SJCRH30 (cell line): ENCODE measurements around the gene PRCD. TPM values are rescaled to one million over a fixed set of nuclear protein-coding genes. Genes with fewer than 3 reads are reported as not detected.
"Not testable (repeated sequence)": the region's sequence is repeated elsewhere in the genome, so short reads cannot be mapped to it uniquely, and the experiment has no call there.

Experiments used
- DNase-seq, 2 experiments: peaks; one replicate each; pipeline ENCODE4 v3.0.0-alpha.2; 2015 to 2020
- H3K27ac ChIP-seq: fragments of 250-450 bp; sonication (Bioruptor Pico); 2 replicates; pipeline ENCODE4 v1.5.1; 2020; ENCODE audit warnings: mild to moderate bottlenecking, moderate library complexity
- H3K27me3 ChIP-seq: fragments of 250-450 bp; sonication (Bioruptor Pico); 2 replicates; pipeline ENCODE4 v1.5.1; 2020; ENCODE audit warnings: mild to moderate bottlenecking, moderate library complexity
- H3K36me3 ChIP-seq: fragments of 250-450 bp; sonication (Bioruptor Pico); 2 replicates; pipeline ENCODE4 v1.5.1; 2020; ENCODE audit warnings: mild to moderate bottlenecking, moderate library complexity
- H3K4me1 ChIP-seq: fragments of 250-450 bp; sonication (Bioruptor Pico); 2 replicates; pipeline ENCODE4 v1.5.1; 2020; ENCODE audit warnings: mild to moderate bottlenecking, moderate library complexity
- H3K4me3 ChIP-seq: fragments of 250-450 bp; sonication (Bioruptor Pico); 2 replicates; pipeline ENCODE4 v1.5.1; 2020; ENCODE audit warnings: mild to moderate bottlenecking, moderate library complexity
- H3K9me3 ChIP-seq: fragments of 250-450 bp; sonication (Bioruptor Pico); replicated peaks from 2 replicates; pipeline ENCODE4 v1.5.1; 2020; ENCODE audit warnings: mild to moderate bottlenecking, moderate library complexity
- total RNA-seq: library from RNA; depleted of rRNA; stranded (reverse); fragments of >200 nt; shearing (Covaris generic); gene quantifications from 2 replicates; pipeline ENCODE4 v1.2.3, GENCODE V29; 2014

The PRCD gene
- total RNA-seq, 1 experiment from 2014 or later, result 2.1 TPM

DNA sequence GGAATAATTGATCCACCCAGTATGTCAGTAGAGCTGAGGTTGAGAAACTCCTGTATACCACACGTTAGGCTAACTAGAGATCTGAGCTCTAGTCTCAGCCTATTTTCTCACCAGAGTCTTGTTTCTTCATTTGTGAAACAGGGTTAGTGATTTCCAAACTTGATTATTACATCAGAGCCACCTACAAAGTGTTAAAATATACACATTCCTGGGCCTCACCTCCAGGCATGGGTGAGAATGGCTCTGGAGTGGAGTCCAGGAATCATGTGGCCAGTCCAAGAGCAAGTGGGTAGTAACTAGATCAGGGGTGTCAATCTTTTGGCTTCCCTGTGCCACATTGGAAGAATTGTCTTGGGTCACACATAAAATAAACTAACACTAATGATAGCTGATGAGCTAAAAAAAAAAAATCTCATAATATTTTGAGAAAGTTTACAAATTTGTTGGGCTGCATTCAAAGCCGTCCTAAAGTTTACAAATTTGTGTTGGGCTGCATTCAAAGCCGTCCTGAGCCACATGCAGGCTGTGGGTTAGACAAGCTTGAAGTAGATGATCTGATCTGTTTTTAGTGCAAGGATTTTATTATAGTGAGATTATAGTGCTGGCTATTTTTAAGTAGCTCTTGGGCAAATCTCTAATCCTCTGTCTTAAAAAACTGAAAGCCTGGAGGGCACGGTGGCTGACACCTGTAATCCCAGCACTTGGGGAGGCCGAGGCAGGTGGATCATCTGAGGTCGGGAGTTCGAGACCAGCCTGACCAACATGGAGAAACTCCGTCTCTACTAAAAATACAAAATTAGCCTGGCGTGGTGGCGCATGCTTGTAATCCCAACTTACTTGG is 20.4 kb downstream of the PRCD start:
- no peaks in the 10 kb centered on the region for H3K9me3 ChIP-seq
- peaks cover 59% of the 10 kb centered on the region for H3K36me3 ChIP-seq
- no peaks in the 10 kb centered on the region for H3K27me3 ChIP-seq
- H3K27ac ChIP-seq, result no peak overlapping the region
- H3K4me1 ChIP-seq, result peaks cover 16% of the 10 kb centered on the region
- no peak overlapping the region for H3K4me3 ChIP-seq
- DNase-seq, result no peak

DNA sequence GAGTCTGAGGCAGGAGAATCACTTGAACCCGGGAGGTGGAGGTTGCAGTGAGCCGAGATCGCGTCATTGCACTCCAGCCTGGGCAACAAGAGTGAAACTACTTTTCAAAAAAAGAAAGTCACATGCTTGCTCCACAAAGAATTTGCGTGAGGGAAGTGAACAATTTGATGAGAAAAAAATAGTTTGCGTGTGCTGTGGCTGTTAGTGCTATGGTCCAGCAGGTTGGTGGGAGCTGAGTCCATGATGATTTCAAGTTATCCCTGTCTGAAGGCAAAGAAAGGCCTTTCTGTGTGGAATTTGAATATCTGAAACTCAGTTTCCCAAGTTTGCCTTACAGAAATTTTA is 21.0 kb downstream of the PRCD start:
- no peaks in the 10 kb centered on the region for H3K27me3 ChIP-seq
- H3K9me3 ChIP-seq, result no peaks in the 10 kb centered on the region
- H3K27ac ChIP-seq, result no peak overlapping the region
- H3K4me3 ChIP-seq, result no peak overlapping the region
- H3K4me1 ChIP-seq, result peaks cover 16% of the 10 kb centered on the region
- no peak for DNase-seq
- H3K36me3 ChIP-seq, result peaks cover 65% of the 10 kb centered on the region

DNA sequence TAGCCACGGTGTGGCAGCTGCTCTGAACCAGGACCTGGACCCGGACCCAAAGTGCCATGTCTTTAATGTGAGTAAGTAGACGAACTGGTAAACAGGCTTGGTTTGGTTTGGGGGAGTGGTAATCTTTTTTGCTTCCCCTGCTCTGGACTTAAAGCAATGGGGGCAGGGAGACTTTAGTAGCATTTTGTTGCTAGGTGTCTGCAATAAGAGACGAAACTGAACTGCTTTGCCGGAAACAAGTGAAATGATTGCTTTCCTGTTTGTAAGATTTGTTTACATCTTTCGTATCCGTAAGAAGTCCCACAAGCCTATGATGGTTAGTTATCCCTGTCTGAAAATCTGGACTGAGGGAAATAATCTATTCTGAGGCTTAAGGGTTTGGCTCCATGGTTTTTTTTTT is 21.5 kb downstream of the PRCD start:
- H3K4me1 ChIP-seq, result peaks cover 16% of the 10 kb centered on the region
- no peaks in the 10 kb centered on the region for H3K9me3 ChIP-seq
- H3K27me3 ChIP-seq, result no peaks in the 10 kb centered on the region
- peaks cover 69% of the 10 kb centered on the region for H3K36me3 ChIP-seq
- H3K27ac ChIP-seq, result no peak overlapping the region
- no peak for DNase-seq
- H3K4me3 ChIP-seq, result no peak overlapping the region

DNA sequence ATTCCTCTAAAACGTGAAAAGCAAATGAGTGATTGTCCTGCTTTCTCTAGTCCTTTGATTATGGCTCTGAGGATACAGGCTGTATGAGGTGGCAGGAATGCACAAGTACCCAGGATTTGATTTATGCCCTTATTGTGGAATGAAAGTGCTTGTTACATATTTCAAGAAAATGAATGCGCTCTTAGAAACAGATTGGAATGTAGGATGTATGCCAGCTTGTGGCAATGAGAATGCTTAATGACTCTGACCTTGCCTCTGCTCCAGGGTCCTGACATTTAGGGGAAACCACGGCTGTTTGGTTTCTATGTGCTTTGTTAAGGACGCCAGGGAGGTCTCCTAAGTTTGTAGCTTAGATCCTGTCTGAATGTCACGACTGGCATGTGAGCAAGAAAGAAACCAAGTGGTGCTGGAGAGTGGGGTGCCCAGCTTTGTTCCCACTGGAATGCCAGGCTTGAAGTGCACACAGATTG is 22.0 kb downstream of the PRCD start:
- Histone ChIP-seq H3K27me3 (no peaks in the 10 kb centered on the region), H3K9me3 (no peaks in the 10 kb centered on the region), H3K4me1 (peaks cover 16% of the 10 kb centered on the region), H3K27ac (no peak overlapping the region), H3K4me3 (no peak overlapping the region), H3K36me3 (peaks cover 74% of the 10 kb centered on the region)
- DNase-seq, result no peak

DNA sequence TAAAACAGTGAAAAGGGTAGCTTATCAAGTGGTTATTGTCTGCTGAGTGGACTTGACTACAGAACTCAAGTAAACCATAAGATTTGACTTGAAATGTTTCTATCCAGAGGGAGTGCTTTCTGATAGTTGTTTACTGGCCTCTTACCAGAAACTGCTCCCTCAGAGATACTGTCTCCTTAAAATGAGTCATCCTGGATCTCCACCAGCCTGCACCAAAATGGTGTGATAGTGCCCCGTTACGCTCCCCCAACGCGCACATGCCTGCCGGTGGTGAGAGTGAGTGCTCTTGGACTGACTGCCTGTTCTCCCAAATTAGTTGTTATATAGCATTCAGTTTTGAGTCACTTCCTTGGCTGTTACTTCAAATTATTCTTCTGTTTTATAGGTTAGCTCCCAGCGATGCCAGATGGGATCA is 22.9 kb downstream of the PRCD start:
- Histone ChIP-seq H3K27me3 (no peaks in the 10 kb centered on the region), H3K27ac (no peak overlapping the region), H3K9me3 (no peaks in the 10 kb centered on the region), H3K36me3 (peaks cover 76% of the 10 kb centered on the region), H3K4me1 (peaks cover 16% of the 10 kb centered on the region), H3K4me3 (no peak overlapping the region)
- no peak for DNase-seq

DNA sequence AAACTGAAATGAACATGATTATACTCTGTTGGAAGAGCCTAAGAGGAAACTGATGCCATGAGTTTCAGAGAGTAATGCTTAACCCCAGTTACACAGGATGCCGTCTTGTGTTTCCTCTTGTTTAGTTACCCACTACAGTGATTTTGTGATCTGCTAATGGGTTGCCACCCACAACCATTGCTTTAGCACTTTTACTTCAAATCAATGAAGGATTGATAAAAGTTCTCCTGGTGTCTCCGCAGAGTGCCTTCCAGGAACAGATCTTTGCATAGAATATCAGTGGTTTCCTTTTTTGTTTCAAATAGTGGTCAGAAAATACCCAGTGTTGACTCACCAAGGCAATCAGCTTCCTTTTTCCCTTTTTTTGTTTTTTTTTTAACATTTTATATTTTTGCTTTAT is 23.5 kb downstream of the PRCD start:
- not testable (repeated sequence) for H3K27ac ChIP-seq, H3K9me3 ChIP-seq, H3K27me3 ChIP-seq, H3K4me3 ChIP-seq, DNase-seq
- Histone ChIP-seq H3K36me3 (peaks cover 71% of the 10 kb centered on the region), H3K4me1 (peaks cover 16% of the 10 kb centered on the region)

DNA sequence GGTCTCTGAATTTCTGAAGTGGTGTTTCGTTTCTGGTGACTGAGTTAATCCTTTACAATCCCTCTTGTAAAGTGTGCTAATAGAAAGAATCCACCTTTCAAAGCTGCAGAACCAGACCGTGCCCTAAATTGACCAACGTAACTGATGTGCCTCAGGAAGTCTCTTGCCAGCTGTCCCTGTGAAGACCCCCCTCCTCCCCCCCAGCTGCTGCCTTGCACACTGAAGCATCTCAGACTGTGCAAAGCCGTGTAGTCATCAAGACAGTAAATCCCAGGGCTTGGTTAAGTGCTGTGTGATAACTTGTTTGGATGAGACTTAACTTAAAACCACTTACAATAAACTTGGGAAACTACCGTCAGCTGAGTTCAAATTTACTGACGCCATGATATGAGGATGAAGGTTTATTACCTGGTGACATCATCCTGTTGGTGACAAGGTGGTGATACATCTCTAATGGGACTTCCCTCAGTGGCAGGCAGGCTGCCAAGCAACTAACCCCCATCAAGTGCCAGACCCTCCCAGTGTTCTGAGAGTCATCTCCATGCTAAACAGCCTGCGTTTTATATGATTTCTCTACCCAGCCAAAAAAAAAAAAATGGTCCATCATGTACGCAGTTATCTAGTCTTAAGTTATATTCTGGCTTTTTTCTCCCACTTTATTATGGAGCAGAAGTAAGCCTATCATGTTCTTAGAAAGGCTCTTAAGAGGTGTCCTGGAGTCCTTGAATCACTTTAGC is 25.3 kb downstream of the PRCD start:
- H3K4me1 ChIP-seq, H3K4me3 ChIP-seq, H3K27me3 ChIP-seq, H3K9me3 ChIP-seq, H3K27ac ChIP-seq, DNase-seq: not testable (repeated sequence)
- peaks cover 53% of the 10 kb centered on the region for H3K36me3 ChIP-seq

DNA sequence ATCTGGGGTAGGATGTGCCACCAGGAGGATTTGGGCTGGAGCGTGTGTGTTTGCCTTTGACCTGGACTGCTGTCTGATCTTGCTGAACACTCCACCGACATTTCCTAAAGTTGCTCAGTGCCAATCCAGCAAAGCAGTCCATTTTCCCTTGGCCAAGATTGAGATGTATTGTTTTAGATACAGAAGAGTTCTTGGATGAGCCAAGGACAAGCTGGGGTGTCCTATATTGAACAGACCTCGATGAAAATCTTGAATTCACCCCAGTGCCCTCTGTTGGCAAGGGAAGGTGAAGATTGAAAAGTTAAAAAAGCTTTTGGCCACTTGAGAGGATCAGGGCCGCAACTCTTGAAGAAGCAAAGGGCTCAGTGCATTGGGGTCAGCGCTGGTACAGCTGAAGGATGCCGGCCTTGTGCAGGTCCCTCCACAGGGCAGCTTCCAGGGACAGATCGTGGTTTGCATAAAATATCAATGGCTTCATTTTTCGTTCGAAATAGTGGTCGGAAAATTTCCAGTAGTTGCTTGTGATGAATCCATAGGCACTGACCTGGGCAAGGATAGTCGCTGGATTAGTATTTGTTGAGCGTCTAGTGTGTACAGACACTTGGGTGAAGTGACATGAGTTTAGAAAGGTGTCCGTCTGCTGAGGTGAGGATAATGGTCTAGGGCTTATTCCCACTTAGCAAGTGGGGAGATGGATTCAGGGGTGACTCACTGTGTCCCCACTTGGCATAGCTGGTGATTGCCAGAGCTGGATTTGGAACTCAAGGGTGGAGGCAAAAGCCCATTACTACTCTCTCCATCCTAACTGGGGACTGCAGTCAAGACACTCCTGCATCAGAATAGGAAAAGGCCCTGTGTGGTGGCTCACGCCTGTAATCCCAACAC is 26.1 kb downstream of the PRCD start:
- H3K27ac ChIP-seq, result no peak overlapping the region
- peaks cover 45% of the 10 kb centered on the region for H3K36me3 ChIP-seq
- DNase-seq, result no peak
- H3K9me3 ChIP-seq, result no peaks in the 10 kb centered on the region
- no peak overlapping the region for H3K4me3 ChIP-seq
- peaks cover 7% of the 10 kb centered on the region for H3K4me1 ChIP-seq
- no peaks in the 10 kb centered on the region for H3K27me3 ChIP-seq

DNA sequence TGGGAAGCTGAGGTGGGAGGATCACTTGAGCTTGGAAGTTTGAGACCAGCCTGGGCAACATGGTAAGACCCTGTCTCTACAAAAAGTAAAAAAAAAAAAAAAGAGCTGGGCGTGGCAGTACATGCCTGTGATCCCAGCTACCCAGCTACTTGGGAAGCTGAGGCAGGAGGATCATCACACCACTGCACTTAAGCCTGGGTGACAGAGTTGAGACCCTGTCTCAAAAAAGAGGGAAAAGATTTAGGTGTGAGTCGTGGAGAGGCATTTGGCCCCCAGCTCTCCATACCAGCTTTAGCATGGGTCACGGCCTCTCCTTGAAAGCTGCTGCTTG is 26.7 kb downstream of the PRCD start:
- Histone ChIP-seq H3K9me3 (no peaks in the 10 kb centered on the region), H3K4me1 (peaks cover 7% of the 10 kb centered on the region), H3K4me3 (no peak overlapping the region), H3K27me3 (no peaks in the 10 kb centered on the region), H3K27ac (no peak overlapping the region), H3K36me3 (peaks cover 39% of the 10 kb centered on the region)
- DNase-seq, result no peak

DNA sequence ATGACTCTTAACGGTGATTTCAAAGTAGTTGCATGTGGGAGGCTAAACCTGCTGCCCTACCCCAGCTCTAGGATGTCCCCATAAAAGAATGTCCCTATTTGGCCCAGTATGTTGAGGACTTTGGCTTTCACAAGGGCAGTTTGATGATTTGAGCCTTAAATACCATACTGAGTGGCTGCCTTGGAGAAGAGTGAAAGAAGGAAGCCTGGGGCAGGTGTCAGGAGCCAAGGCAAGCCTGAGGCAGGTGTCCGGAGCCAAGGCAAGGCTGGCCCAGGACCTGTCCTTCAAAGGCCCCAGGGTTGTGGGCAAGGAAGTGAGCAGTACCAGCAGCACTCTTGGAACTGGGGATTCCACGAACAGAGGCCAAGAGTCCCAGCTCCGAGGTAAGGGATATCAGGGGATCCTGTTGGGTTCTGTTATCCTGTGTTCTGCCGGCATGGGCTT is 27.2 kb downstream of the PRCD start:
- Histone ChIP-seq H3K27ac (no peak overlapping the region), H3K9me3 (no peaks in the 10 kb centered on the region), H3K36me3 (peaks cover 35% of the 10 kb centered on the region), H3K4me3 (no peak overlapping the region), H3K27me3 (no peaks in the 10 kb centered on the region), H3K4me1 (peaks cover 7% of the 10 kb centered on the region)
- DNase-seq, result no peak

DNA sequence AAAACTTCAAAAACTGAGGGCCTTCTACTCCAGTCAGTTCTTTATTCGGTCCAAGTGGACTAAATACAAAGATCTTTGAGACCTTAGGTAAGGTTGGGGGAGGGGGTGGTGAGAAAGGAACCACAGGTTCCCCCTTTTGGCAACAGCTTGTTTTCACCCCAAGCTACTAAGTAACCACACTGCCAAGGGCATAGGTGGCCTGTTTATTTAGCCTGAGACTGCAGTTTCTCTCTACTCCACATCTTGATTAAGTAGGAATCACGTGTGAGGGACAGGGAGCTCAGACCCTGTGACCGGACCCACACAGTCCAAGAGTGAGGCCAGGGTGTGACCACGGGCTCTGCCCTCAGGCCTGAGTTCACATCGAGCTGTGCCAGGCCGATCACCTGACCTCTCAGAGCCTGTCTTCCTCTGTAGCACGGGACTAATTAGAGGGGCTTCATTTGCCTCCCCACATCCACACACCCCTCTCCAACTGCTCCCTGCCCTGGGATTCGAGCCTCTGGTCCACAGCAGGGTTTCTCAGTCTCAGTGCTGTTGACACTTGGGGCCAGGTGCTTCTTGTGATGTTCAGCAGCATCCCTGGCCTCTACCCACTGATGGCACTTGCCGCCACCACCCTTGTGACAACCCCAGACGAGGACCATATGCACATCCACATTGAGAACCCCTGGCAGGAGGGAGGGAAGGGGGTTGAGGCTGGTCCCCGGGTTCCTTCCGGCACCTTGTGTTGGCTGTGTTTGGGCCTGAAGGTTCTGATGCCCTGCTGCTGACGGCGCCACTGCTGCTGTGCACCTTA is 28.0 kb downstream of the PRCD start:
- H3K9me3 ChIP-seq, result no peaks in the 10 kb centered on the region
- no peak overlapping the region for H3K27ac ChIP-seq
- H3K4me3 ChIP-seq, result no peak overlapping the region
- DNase-seq, result no peak
- H3K27me3 ChIP-seq, result no peaks in the 10 kb centered on the region
- H3K36me3 ChIP-seq, result peaks cover 29% of the 10 kb centered on the region
- H3K4me1 ChIP-seq, result peaks cover 7% of the 10 kb centered on the region

DNA sequence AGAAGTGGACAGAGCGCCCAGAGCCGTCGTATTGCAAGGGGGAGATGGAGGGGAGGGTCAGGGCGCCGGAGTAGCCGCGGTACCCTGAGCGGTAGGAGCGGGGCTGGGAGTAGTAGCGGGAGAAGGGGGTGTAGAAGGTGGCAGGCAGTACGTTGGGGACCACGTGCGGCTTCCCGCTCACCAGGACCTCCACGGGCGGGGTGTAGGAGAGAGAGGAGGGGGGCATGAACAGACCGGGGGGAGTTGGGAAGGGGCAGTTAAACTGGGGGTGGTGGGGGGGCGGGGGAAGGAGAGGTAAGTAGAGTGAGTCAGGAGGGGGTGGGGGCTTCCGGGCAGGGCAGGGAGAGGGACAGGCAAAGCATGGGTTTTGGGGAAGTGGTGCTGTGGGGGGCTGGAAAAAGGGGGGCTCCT is 29.0 kb downstream of the PRCD start:
- H3K4me1 ChIP-seq, result peaks cover 7% of the 10 kb centered on the region
- H3K27ac ChIP-seq, result no peak overlapping the region
- H3K27me3 ChIP-seq, result no peaks in the 10 kb centered on the region

DNA sequence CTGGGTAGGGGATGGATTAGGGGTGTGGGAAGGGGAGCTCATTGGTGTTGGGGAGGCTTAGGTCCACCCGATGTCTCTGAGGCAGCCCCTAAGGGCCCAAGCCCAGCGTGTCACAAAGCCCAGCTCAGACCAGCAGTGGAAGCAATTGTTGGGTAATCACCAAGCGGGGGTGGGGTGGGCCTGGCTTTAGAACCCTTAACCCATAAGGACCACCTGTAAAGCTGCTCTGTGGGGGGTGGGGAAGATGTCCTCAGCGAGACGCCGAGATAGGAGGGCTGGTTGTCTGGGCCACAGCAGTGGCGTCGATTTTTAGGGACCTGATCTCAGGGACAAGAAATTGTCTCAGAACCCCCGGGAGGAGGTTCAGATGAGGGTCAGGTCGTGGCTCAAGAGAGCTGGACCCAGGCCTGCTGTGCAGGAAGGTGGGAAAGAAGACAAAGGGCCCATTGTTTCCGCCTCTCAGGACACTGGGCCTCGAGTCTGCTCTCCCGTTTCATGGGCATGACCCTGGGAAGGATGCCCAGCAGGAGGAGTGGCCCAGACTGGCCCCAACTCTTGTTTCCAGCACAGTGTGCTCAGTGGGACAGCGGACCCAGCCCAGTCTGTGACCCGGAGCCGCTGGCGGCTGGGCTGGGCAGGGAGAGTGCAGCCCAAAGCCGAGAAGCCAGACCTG is 29.9 kb downstream of the PRCD start:
- H3K4me1 ChIP-seq, result peaks cover 7% of the 10 kb centered on the region
- peak; percentile 44 to 64 for DNase-seq
- 0 out of 2 replicates have a peak overlapping the region, but pooled peaks have one; percentile 1 for H3K27ac ChIP-seq
- H3K27me3 ChIP-seq, result no peaks in the 10 kb centered on the region
- H3K36me3 ChIP-seq, result peaks cover 20% of the 10 kb centered on the region
- H3K4me3 ChIP-seq, result no peak overlapping the region
- no peaks in the 10 kb centered on the region for H3K9me3 ChIP-seq

More for the DNA sequence above, 29.0 kb downstream of the PRCD start:
- Histone ChIP-seq H3K9me3 (no peaks in the 10 kb centered on the region), H3K36me3 (peaks cover 22% of the 10 kb centered on the region), H3K4me3 (no peak overlapping the region)
- DNase-seq, result no peak

DNA sequence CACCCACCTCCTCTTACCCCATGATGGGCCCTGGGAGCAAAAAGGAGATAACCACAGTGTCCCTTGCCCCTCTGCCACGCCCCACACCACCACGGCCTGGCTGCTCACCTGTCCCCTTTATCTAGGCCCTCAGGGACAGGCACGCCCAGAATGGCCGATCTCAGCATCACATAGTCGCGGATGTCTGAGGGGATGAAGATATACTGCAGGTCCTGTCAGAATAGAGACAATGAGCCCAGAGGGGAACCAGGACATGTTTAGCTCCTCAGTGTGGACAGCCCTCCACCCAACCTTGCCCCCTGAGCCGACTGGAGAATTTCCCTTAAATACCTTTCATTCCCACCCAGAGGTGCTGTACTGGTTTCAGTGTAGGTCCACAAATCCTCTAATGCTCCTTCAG is 30.6 kb downstream of the PRCD start:
- Histone ChIP-seq H3K9me3 (no peaks in the 10 kb centered on the region), H3K27ac (no peak overlapping the region), H3K36me3 (peaks cover 15% of the 10 kb centered on the region), H3K4me3 (no peak overlapping the region), H3K4me1 (peaks cover 7% of the 10 kb centered on the region), H3K27me3 (no peaks in the 10 kb centered on the region)
- no peak for DNase-seq
